Measurements from ENCODE around the gene CYCS. TPM values are rescaled to one million over a fixed set of nuclear protein-coding genes. Genes with fewer than 3 reads are reported as not detected.
A peak's percentile ranks its signal among the peaks of the same experiment; 100 is the strongest.

CYCS gene
- total and polyA plus RNA-seq, 10 of the 15 experiments (the other 5 are each of a cell fraction or from before 2014, with no cell fraction given), result 113 to 952 (median 356) TPM

DNA sequence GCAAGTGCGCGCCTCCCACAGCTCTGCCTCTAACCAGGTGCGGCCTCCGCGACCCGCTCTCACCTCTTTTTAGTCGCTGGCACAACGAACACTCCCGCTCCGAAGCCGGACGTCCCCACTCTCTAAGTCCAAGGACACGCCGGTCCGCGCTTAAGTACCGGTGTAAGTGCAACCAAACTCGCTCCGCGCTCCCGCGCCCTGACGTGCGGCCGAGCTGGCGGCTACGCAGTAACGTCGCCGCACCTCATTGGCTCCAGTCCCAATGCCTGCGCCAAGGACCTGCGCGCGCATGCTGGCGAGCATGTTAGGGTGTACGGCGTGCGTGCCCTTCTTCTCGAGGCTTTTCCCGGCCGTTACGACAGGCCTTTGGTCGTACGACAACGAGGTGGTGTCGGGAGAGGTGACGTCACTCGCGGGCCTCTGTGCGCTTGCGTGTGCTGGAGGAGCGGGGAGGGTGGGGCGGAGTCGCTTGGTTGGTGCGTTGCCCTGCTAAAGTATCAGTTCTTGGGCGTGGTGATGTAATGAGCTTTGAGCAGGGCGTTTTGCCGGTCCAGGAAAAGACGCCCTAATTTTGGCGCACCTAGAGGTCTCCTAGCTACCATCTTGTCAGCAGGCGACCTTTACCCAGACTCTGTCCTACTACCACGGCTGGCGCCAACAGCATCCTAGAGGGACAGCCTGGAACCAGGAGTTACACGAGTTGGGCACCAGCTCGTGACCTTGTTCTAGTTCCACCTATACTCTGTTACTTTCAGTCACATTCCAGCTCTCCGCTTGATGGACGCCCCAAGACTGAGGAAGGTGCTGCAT is at the start of gene CYCS (continued):
- TF ChIP-seq TARDBP (IDR thresholded peaks at IDR 0.05; ENCODE audit: borderline replicate concordance) (no peak; the same call in 1 of the 2 replicates), CEBPZ (IDR thresholded peaks at IDR 0.05; ENCODE audit: low read depth, low read length) (no peak), EED (IDR thresholded peaks at IDR 0.05; ENCODE audit: low read depth) (no peak; the same call in 1 of the 2 replicates), BRCA1 (IDR thresholded peaks at IDR 0.05; ENCODE audit: low read depth, low read length) (no peak), RELA (IDR thresholded peaks at IDR 0.05; ENCODE audit: borderline replicate concordance, partially characterized antibody) (peak; percentile 65), ESRRA (IDR thresholded peaks at IDR 0.05; ENCODE audit: low read length) (peak; percentile 62), ZBTB4 (CRISPR knock-in tag; IDR thresholded peaks at IDR 0.05) (no peak), ELK1 (IDR thresholded peaks at IDR 0.05; ENCODE audit: low read depth, low read length) (no peak), EGR1 (IDR thresholded peaks at IDR 0.05; ENCODE audit: borderline replicate concordance in 1 of 2, low read depth in 2 of 2, low read length in 2 of 2) (peak in 1 of 2 experiments; percentile 96; a peak in 1 of 3 replicates), ZBTB40 (IDR thresholded peaks at IDR 0.05; ENCODE audit: borderline replicate concordance) (peak; percentile 54; the same call in 1 of the 2 replicates), SIN3A (IDR thresholded peaks at IDR 0.05; ENCODE audit: low read depth, low read length) (peak; percentile 88), NFXL1 (IDR thresholded peaks at IDR 0.05; ENCODE audit: borderline replicate concordance) (no peak), SREBF2 (IDR thresholded peaks at IDR 0.05; ENCODE audit: low read length) (no peak)
